ENCODE data around the gene RBBP6. TPM values are rescaled to one million over a fixed set of nuclear protein-coding genes. Genes with fewer than 3 reads are reported as not detected.

Gene RBBP6
- total and polyA plus RNA-seq, 9 of the 15 experiments (the other 6 are each of a cell fraction or from before 2014, with no cell fraction given): 19.2 to 76.6 (median 42.7) TPM

DNA sequence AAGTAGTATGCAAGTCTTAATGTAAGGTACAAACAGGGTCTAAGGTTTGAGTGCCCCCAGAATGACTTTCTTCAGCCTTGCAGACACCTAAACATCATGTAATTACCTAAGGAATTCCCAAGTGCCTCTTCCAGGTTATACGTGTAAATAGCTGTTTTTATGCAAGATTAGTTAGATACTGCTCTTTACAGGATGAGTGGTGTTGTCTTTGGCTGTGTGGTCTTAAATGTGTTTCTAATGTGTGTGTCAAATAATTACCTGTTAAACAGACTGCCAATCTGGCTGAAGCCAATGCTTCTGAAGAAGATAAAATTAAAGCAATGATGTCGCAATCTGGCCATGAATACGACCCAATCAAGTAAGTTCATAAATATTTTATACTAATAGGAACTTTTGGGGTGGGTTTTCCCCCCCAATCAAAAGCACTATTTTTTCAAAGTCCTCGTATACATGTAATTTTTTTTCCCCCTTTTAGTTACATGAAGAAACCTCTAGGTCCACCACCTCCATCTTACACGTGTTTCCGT is 16.0 kb downstream of the RBBP6 start:
- Histone ChIP-seq H2AFZ (ENCODE audit: low read depth, low read length) (no peak overlapping the region), H3K4me2 (ENCODE audit: insufficient read depth, low read length) (no peak overlapping the region), H3K36me3 (ENCODE audit: control insufficient read depth, insufficient read depth, low read length) (peaks cover 87% of the 10 kb centered on the region), H3K27ac (ENCODE audit: extremely low read depth, low read depth, low read length) (no peak overlapping the region), H3K27me3 (ENCODE audit: control insufficient read depth in 2 of 2, insufficient read depth in 2 of 2, low read length in 2 of 2) (no peaks in the 10 kb centered on the region), H3K4me1 (replicated peaks in 1 of 2; ENCODE audit: control insufficient read depth in 2 of 2, insufficient read depth in 2 of 2, low read length in 2 of 2) (no peaks in the 10 kb centered on the region), H3K9ac (ENCODE audit: insufficient read depth in 1 of 2, low read depth in 2 of 2, low read length in 2 of 2) (no peak overlapping the region), H3K9me3 (replicated peaks; ENCODE audit: control insufficient read depth, insufficient read depth, low read depth, low read length) (no peaks in the 10 kb centered on the region), H3K4me3 (no peak overlapping the region), H3K9me1 (ENCODE audit: control insufficient read depth, insufficient read depth, low read length) (no peaks in the 10 kb centered on the region), H4K20me1 (replicated peaks; ENCODE audit: control insufficient read depth, insufficient read depth, low read length) (no peaks in the 10 kb centered on the region), H3K79me2 (ENCODE audit: control insufficient read depth, insufficient read depth, low read length) (peaks cover 8% of the 10 kb centered on the region; the same call in 1 of the 3 replicates)
- intact Hi-C loops (cut with micrococcal nuclease): no loop called here
- no peak for DNase-seq (ENCODE audit: extremely low read depth in 1 of 4, low spot score in 3 of 4)
- ChIA-PET POLR2A (interaction anchor here (1.1 to 8.5 kb wide), 2 partner anchors 16 to 33 kb away, joined by 3 to 71 read pairs; partner anchors contain the start of gene RBBP6), CTCF (ENCODE audit: low intra/inter-chr PET ratio) (no interaction called here)
- peak; percentile 88 for TF ChIP-seq CEBPB (tag; IDR thresholded peaks at IDR 0.05)
- TF ChIP-seq ZNF232 (CRISPR knock-in tag; IDR thresholded peaks at IDR 0.05): no peak
- no peak for TF ChIP-seq ZNF274 (IDR thresholded peaks at IDR 0.05; ENCODE audit: borderline replicate concordance, low read depth, low read length)
- TF ChIP-seq POLR2A (conservative IDR thresholded peaks at IDR 0.05): 0 out of 2 replicates have a peak, but pooled peaks have one; percentile 35
- no peak for TF ChIP-seq FIP1L1 (IDR thresholded peaks at IDR 0.05; ENCODE audit: low read depth, low read length, poor library complexity, severe bottlenecking)
- no peak for TF ChIP-seq CEBPG (CRISPR knock-in tag; IDR thresholded peaks at IDR 0.05)
- peak; percentile 68 to 82 for TF ChIP-seq CEBPG (tag; conservative IDR thresholded peaks at IDR 0.05 in 1 of 2, IDR thresholded peaks at IDR 0.05 in 1 of 2)
- in situ Hi-C loops (cut with MboI): no loop called here
- WGBS (ENCODE audit: insufficient coverage, low coverage, missing lambda C conversion rate): 94% methylated on average over 6 of the region's 6 CpGs
- no TSS peak for BruUV-seq (replicated peaks)
- ATAC-seq: no peak
- no peak for FAIRE-seq

DNA sequence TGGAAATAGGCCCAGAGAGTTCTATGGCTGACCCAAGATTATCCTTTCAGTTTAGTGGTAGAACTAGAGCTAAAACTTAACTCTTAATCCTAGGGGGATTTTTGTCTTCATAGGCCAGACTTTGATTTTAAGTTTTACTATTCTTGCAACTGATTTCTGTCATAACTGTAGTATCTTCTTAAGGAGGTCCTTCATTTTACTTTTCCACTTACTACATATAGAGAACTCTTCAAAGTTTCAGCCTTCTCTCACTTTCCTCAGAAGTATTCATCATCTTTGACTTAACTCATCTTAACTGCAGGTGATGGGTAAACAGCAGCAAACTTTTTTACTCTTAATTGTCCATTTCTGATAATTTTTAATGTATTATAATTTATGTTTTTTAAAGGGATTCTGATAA is 23.4 kb downstream of the RBBP6 start:
- H4K20me1 ChIP-seq (replicated peaks; ENCODE audit: control insufficient read depth, insufficient read depth, low read length): no peaks in the 10 kb centered on the region
- H3K9ac ChIP-seq (ENCODE audit: insufficient read depth in 1 of 2, low read depth in 2 of 2, low read length in 2 of 2): no peak overlapping the region
- ATAC-seq (no peak), FAIRE-seq (no peak), DNase-seq (ENCODE audit: extremely low read depth in 1 of 4, low spot score in 3 of 4) (no peak)
- in situ Hi-C loops (cut with MboI) (no loop called here), intact Hi-C loops (cut with micrococcal nuclease) (no loop called here)
- no peak overlapping the region for H3K4me3 ChIP-seq
- CTCF ChIA-PET (ENCODE audit: low intra/inter-chr PET ratio): no interaction called here
- no peak overlapping the region for H3K4me2 ChIP-seq (ENCODE audit: insufficient read depth, low read length)
- H3K27ac ChIP-seq (ENCODE audit: extremely low read depth, low read depth, low read length): no peak overlapping the region
- peaks cover 97% of the 10 kb centered on the region for H3K36me3 ChIP-seq (ENCODE audit: control insufficient read depth, insufficient read depth, low read length)
- no peak overlapping the region for H2AFZ ChIP-seq (ENCODE audit: low read depth, low read length)
- no TSS peak for BruUV-seq (replicated peaks)
- POLR2A ChIA-PET: no interaction called here
- H3K4me1 ChIP-seq (replicated peaks in 1 of 2; ENCODE audit: control insufficient read depth in 2 of 2, insufficient read depth in 2 of 2, low read length in 2 of 2): no peaks in the 10 kb centered on the region
- H3K9me3 ChIP-seq (replicated peaks; ENCODE audit: control insufficient read depth, insufficient read depth, low read depth, low read length): no peaks in the 10 kb centered on the region
- no peaks in the 10 kb centered on the region for H3K9me1 ChIP-seq (ENCODE audit: control insufficient read depth, insufficient read depth, low read length)
- H3K27me3 ChIP-seq (ENCODE audit: control insufficient read depth in 2 of 2, insufficient read depth in 2 of 2, low read length in 2 of 2): no peaks in the 10 kb centered on the region
- H3K79me2 ChIP-seq (ENCODE audit: control insufficient read depth, insufficient read depth, low read length): no peaks in the 10 kb centered on the region
- no peak for TF ChIP-seq TCF3 (CRISPR knock-in tag; IDR thresholded peaks at IDR 0.05)
- TF ChIP-seq, protein P1, sequence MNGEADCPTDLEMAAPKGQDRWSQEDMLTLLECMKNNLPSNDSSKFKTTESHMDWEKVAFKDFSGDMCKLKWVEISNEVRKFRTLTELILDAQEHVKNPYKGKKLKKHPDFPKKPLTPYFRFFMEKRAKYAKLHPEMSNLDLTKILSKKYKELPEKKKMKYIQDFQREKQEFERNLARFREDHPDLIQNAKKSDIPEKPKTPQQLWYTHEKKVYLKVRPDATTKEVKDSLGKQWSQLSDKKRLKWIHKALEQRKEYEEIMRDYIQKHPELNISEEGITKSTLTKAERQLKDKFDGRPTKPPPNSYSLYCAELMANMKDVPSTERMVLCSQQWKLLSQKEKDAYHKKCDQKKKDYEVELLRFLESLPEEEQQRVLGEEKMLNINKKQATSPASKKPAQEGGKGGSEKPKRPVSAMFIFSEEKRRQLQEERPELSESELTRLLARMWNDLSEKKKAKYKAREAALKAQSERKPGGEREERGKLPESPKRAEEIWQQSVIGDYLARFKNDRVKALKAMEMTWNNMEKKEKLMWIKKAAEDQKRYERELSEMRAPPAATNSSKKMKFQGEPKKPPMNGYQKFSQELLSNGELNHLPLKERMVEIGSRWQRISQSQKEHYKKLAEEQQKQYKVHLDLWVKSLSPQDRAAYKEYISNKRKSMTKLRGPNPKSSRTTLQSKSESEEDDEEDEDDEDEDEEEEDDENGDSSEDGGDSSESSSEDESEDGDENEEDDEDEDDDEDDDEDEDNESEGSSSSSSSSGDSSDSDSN (IDR thresholded peaks at IDR 0.05; ENCODE audit: borderline replicate concordance in 1 of 2, low read depth in 2 of 2, low read length in 2 of 2): no peak
- TF ChIP-seq MEF2A (IDR thresholded peaks at IDR 0.05; ENCODE audit: control insufficient read depth, low read depth, low read length): no peak
- TF ChIP-seq EP400 (IDR thresholded peaks at IDR 0.05): no peak
- no peak for TF ChIP-seq HMG20A (CRISPR knock-in tag; conservative IDR thresholded peaks at IDR 0.05)
- TF ChIP-seq, protein P2, sequence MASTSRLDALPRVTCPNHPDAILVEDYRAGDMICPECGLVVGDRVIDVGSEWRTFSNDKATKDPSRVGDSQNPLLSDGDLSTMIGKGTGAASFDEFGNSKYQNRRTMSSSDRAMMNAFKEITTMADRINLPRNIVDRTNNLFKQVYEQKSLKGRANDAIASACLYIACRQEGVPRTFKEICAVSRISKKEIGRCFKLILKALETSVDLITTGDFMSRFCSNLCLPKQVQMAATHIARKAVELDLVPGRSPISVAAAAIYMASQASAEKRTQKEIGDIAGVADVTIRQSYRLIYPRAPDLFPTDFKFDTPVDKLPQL (IDR thresholded peaks at IDR 0.05; ENCODE audit: extremely low read depth, insufficient read length): no peak
